Astrocyte (in vitro differentiated cells and primary cell): ENCODE data around the gene CHD6. TPM values are rescaled to one million over a fixed set of nuclear protein-coding genes. Genes with fewer than 3 reads are reported as not detected.

ENCODE experiments used
- DNase-seq: peaks from one replicate; pipeline ENCODE4 v3.0.0-alpha.2; 2010; ENCODE audit warnings: low read depth
- FAIRE-seq: peaks from 2 replicates; lab custom pipeline; 2011; peaks lifted over from hg19 to GRCh38; lab: Jason Lieb, UNC
- H2AFZ ChIP-seq: 2 replicates; pipeline ENCODE4 v1.6.0; 2012; ENCODE audit warnings: low read depth, low read length, inconsistent platforms
- H3K27ac ChIP-seq: 2 replicates; pipeline ENCODE4 v1.5.1; 2011; ENCODE audit warnings: low read depth, low read length, inconsistent platforms
- H3K27me3 ChIP-seq: 2 replicates; pipeline ENCODE4 v1.6.0; 2011; ENCODE audit warnings: low read length, inconsistent platforms; ENCODE audit not compliant: insufficient read depth
- H3K36me3 ChIP-seq: 2 replicates; pipeline ENCODE4 v1.5.1; 2011; ENCODE audit warnings: low read length, inconsistent platforms; ENCODE audit not compliant: insufficient read depth
- H3K4me1 ChIP-seq: 2 replicates; pipeline ENCODE4 v1.5.1; 2011; ENCODE audit warnings: low read length, inconsistent platforms; ENCODE audit not compliant: insufficient read depth
- H3K4me2 ChIP-seq: 2 replicates; pipeline ENCODE4 v1.6.0; 2012; ENCODE audit warnings: low read length, inconsistent platforms
- H3K4me3 ChIP-seq: 2 replicates; pipeline ENCODE4 v1.5.1; 2011; ENCODE audit warnings: low read depth, mild to moderate bottlenecking, low read length, inconsistent platforms; ENCODE audit not compliant: insufficient read depth
- H3K79me2 ChIP-seq: 2 replicates; pipeline ENCODE4 v1.6.0; 2012; ENCODE audit warnings: mild to moderate bottlenecking, low read length, inconsistent platforms; ENCODE audit not compliant: insufficient read depth
- H3K9ac ChIP-seq: 2 replicates; pipeline ENCODE4 v1.6.0; 2012; ENCODE audit warnings: mild to moderate bottlenecking, low read length, inconsistent platforms
- H3K9me3 ChIP-seq: 2 replicates; pipeline ENCODE4 v1.5.1; 2012; ENCODE audit warnings: low read depth, mild to moderate bottlenecking, low read length, inconsistent platforms; ENCODE audit not compliant: insufficient read depth
- H4K20me1 ChIP-seq: 2 replicates; pipeline ENCODE4 v1.6.0; 2012; ENCODE audit warnings: low read length, inconsistent platforms; ENCODE audit not compliant: insufficient read depth
- H3K27ac Mint-ChIP-seq: one replicate; pipeline ENCODE4 v1.8.0; 2021; ENCODE audit warnings: mild to moderate bottlenecking, mixed read lengths; ENCODE audit not compliant: unreplicated experiment
- H3K27me3 Mint-ChIP-seq: one replicate; pipeline ENCODE4 v1.8.0; 2021; ENCODE audit warnings: low read depth, mixed read lengths; ENCODE audit not compliant: unreplicated experiment
- H3K36me3 Mint-ChIP-seq: one replicate; pipeline ENCODE4 v1.8.0; 2021; ENCODE audit warnings: low read depth, mixed read lengths; ENCODE audit not compliant: unreplicated experiment
- H3K4me1 Mint-ChIP-seq: one replicate; pipeline ENCODE4 v1.8.0; 2021; ENCODE audit warnings: low read depth, mixed read lengths; ENCODE audit not compliant: unreplicated experiment
- H3K4me3 Mint-ChIP-seq: one replicate; pipeline ENCODE4 v1.8.0; 2021; ENCODE audit warnings: mild to moderate bottlenecking, moderate library complexity, mixed read lengths; ENCODE audit not compliant: unreplicated experiment
- H3K9me3 Mint-ChIP-seq: one replicate; pipeline ENCODE4 v1.8.0; 2021; ENCODE audit warnings: mild to moderate bottlenecking, mixed read lengths; ENCODE audit not compliant: unreplicated experiment
- CTCF ChIP-seq: IDR thresholded peaks from 2 replicates; pipeline ENCODE4 v1.5.1; 2011; ENCODE audit warnings: low read depth, mild to moderate bottlenecking, inconsistent platforms, low read length, moderate library complexity; ENCODE audit not compliant: insufficient read depth
- EZH2 ChIP-seq: IDR thresholded peaks from 2 replicates; pipeline ENCODE4 v1.6.1; 2012; ENCODE audit warnings: mild to moderate bottlenecking, low read length, inconsistent platforms; ENCODE audit not compliant: insufficient read depth
- total RNA-seq: library from RNA; stranded (reverse); gene quantifications from 2 replicates; pipeline ENCODE4 v1.2.1, GENCODE V29; 2021

Gene CHD6
- total RNA-seq, 1 donor from 2014 or later = 44.7 TPM

DNA sequence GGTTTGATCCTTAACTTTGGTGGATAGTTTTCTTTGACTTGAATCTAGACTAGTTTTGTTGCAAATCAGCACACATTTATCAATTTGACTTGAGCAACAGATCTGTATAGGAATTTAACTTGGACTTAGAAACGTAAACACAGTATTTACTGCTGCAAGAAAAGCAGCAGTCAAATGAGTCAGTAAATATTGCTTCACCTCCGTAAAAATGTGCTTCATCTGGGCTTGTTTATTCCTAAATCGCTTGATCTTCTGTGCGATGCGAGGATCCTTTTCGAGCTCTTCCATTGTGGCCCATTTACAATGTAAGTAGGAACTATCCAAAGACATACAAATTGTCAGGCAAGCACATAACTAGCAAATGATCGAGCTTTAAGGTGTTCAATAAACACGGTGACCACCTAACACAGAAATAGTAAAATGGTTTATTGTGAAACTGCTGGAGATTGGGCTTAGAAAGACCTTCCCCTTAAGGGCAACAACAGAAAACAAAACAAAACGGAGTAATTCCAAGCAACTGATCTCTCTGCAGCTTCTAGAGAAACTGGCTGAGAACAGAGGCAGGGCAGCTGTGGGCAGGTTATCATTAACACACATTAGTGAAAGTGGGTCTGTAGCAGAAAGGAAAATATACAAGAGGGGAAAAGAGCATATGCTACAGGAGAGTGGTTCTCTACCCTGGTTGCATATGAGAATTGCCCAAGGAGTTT lies 120.8 kb downstream of the CHD6 start:
- no peaks in the 10 kb centered on the region for H3K27me3 ChIP-seq
- no peak overlapping the region for H3K27ac ChIP-seq
- H3K79me2 ChIP-seq = no peaks in the 10 kb centered on the region
- FAIRE-seq = no peak
- TF ChIP-seq EZH2 (no peak), CTCF (no peak)
- Mint-ChIP-seq H3K4me3 (no peak overlapping the region), H3K36me3 (peaks cover 4% of the 10 kb centered on the region), H3K9me3 (no peaks in the 10 kb centered on the region), H3K27me3 (no peaks in the 10 kb centered on the region), H3K4me1 (peaks cover 10% of the 10 kb centered on the region), H3K27ac (no peak overlapping the region)
- no peaks in the 10 kb centered on the region for H3K4me1 ChIP-seq
- no peak overlapping the region for H2AFZ ChIP-seq
- no peak for DNase-seq
- no peaks in the 10 kb centered on the region for H3K9me3 ChIP-seq
- no peak overlapping the region for H3K9ac ChIP-seq
- H3K36me3 ChIP-seq = no peaks in the 10 kb centered on the region
- no peak overlapping the region for H3K4me2 ChIP-seq
- H4K20me1 ChIP-seq = peaks cover 9% of the 10 kb centered on the region
- H3K4me3 ChIP-seq = no peak overlapping the region

DNA sequence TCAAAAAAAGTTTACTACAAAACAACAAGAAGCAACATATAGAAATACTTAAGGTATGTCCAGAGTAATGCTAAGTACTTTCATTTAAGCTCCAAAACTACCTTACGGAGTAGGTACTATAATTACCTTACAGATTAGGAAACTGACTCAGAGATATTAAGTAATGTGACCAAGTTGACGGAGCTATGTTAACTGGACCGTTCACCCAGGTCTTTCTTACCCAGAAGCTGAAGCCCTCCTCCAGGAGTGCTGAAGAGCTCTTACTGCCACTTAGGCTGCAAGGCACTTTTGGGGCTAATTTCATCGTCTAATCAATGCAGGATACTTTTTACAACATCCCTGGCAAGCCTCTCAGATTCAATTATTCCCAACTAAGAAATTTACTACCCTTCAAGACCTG lies 123.7 kb downstream of the CHD6 start:
- TF ChIP-seq CTCF = no peak
- no peak for TF ChIP-seq EZH2
- Mint-ChIP-seq H3K27me3 (no peaks in the 10 kb centered on the region), H3K4me1 (no peaks in the 10 kb centered on the region), H3K27ac (no peak overlapping the region), H3K4me3 (no peak overlapping the region), H3K36me3 (peaks cover 4% of the 10 kb centered on the region), H3K9me3 (no peaks in the 10 kb centered on the region)
- no peaks in the 10 kb centered on the region for H3K27me3 ChIP-seq
- H3K79me2 ChIP-seq = no peaks in the 10 kb centered on the region
- no peak overlapping the region for H2AFZ ChIP-seq
- H4K20me1 ChIP-seq = no peaks in the 10 kb centered on the region
- H3K36me3 ChIP-seq = peaks cover 3% of the 10 kb centered on the region
- no peak overlapping the region for H3K9ac ChIP-seq
- FAIRE-seq = no peak
- H3K9me3 ChIP-seq = no peaks in the 10 kb centered on the region
- no peak overlapping the region for H3K27ac ChIP-seq
- H3K4me2 ChIP-seq = no peak overlapping the region
- DNase-seq = no peak
- no peak overlapping the region for H3K4me3 ChIP-seq
- H3K4me1 ChIP-seq = no peaks in the 10 kb centered on the region

- peaks cover 4% of the 10 kb centered on the region for H3K36me3 Mint-ChIP-seq
- FAIRE-seq = no peak
Measured at GRCh38 chr20:41483553-41483930, 134.6 kb downstream of the CHD6 start.

More at GRCh38 chr20:41483553-41483930, 134.6 kb downstream of the CHD6 start:
- Histone ChIP-seq H3K4me3 (no peak overlapping the region), H3K36me3 (peaks cover 16% of the 10 kb centered on the region), H3K9ac (peak overlapping the region; percentile 17), H3K4me2 (peak overlapping the region; percentile 24), H3K79me2 (no peaks in the 10 kb centered on the region), H3K27me3 (no peaks in the 10 kb centered on the region), H3K27ac (peak overlapping the region; percentile 50), H3K4me1 (peaks cover 16% of the 10 kb centered on the region), H3K9me3 (no peaks in the 10 kb centered on the region), H2AFZ (no peak overlapping the region), H4K20me1 (no peaks in the 10 kb centered on the region)
- no peaks in the 10 kb centered on the region for H3K9me3 Mint-ChIP-seq
- TF ChIP-seq EZH2 (no peak), CTCF (no peak)
- H3K27me3 Mint-ChIP-seq = no peaks in the 10 kb centered on the region
- peaks cover 28% of the 10 kb centered on the region for H3K4me1 Mint-ChIP-seq
- peak overlapping the region; percentile 92 for H3K27ac Mint-ChIP-seq
- DNase-seq = peak; percentile 45
- H3K4me3 Mint-ChIP-seq = no peak overlapping the region
